IMR-90 (cell line): Measurements from ENCODE around the gene STAT3. TPM values are rescaled to one million over a fixed set of nuclear protein-coding genes. Genes with fewer than 3 reads are reported as not detected.

Experiments
- ATAC-seq: fragments of 200-7000 bp; cut with Tn5 transposase; 2 replicates; pipeline ENCODE4 v1.9.1; 2020; ENCODE audit warnings: low read depth, mild to moderate bottlenecking, moderate library complexity
- BruUV-seq: library from RNA; stranded (reverse); fragments of 400-500 nt; replicated peaks from 2 replicates; lab custom pipeline; 2021; lab: Mats Ljungman, UMichigan
- CTCF ChIA-PET: fragments of 300-600 bp; formaldehyde crosslinking; extraction: SDS; loops from one replicate; lab custom pipeline; 2021; ENCODE audit warnings: antibody characterized with exemption; lab: Yijun Ruan, JAX
- POLR2A ChIA-PET: fragments of 300-600 bp; sonication (Branson Sonifier 250); formaldehyde crosslinking; loops from one replicate; lab custom pipeline; 2022; ENCODE audit warnings: antibody characterized with exemption; ENCODE audit not compliant: unreplicated experiment; lab: Charles Lee
- DNase-seq: peaks from one replicate; pipeline ENCODE4 v3.0.0; 2013
- H2AFZ ChIP-seq: replicated peaks from 2 replicates; pipeline ENCODE3; 2013; ENCODE audit warnings: low read length, mild to moderate bottlenecking; ENCODE audit not compliant: poor library complexity
- H2AK5ac ChIP-seq: 2 replicates; pipeline ENCODE4 v1.6.1; 2013; ENCODE audit warnings: low read depth, low read length, inconsistent platforms
- H2AK9ac ChIP-seq: replicated peaks from 2 replicates; pipeline ENCODE3; 2013; ENCODE audit warnings: mild to moderate bottlenecking, low read depth, low read length, moderate library complexity; ENCODE audit not compliant: poor library complexity
- H2BK120ac ChIP-seq: 2 replicates; pipeline ENCODE4 v1.6.1; 2013; ENCODE audit warnings: low read depth, low read length, inconsistent platforms
- H2BK15ac ChIP-seq: 3 replicates; pipeline ENCODE4 v1.6.1; 2013; ENCODE audit warnings: low read depth, low read length, inconsistent platforms
- H2BK20ac ChIP-seq: 2 replicates; pipeline ENCODE4 v1.6.1; 2013; ENCODE audit warnings: low read depth, mild to moderate bottlenecking, inconsistent platforms, low read length, moderate library complexity
- H2BK5ac ChIP-seq: 2 replicates; pipeline ENCODE4 v1.6.1; 2013; ENCODE audit warnings: mild to moderate bottlenecking, low read depth, low read length, inconsistent platforms; ENCODE audit not compliant: poor library complexity, severe bottlenecking
- H3K14ac ChIP-seq: replicated peaks from 2 replicates; pipeline ENCODE4 v1.6.1; 2013; ENCODE audit warnings: low read depth, low read length, inconsistent platforms
- H3K18ac ChIP-seq: 2 replicates; pipeline ENCODE4 v1.6.1; 2013; ENCODE audit warnings: low read depth, low read length, control low read depth
- H3K23ac ChIP-seq: 2 replicates; pipeline ENCODE4 v1.6.1; 2013; ENCODE audit warnings: low read depth, low read length, inconsistent platforms
- H3K27ac ChIP-seq: 2 replicates; pipeline ENCODE4 v1.5.1; 2013; ENCODE audit warnings: mild to moderate bottlenecking, control low read depth, low read length; ENCODE audit not compliant: insufficient read depth
- H3K27me3 ChIP-seq: 2 replicates; pipeline ENCODE4 v1.6.1; 2013; ENCODE audit warnings: low read length; ENCODE audit not compliant: control insufficient read depth, insufficient read depth
- H3K36me3 ChIP-seq: 2 replicates; pipeline ENCODE4 v1.6.1; 2013; ENCODE audit warnings: low read length, mixed read lengths; ENCODE audit not compliant: control insufficient read depth, insufficient read depth
- H3K4ac ChIP-seq: 2 replicates; pipeline ENCODE4 v1.6.1; 2013; ENCODE audit warnings: low read depth, low read length, inconsistent platforms
- H3K4me1 ChIP-seq: 2 replicates; pipeline ENCODE4 v1.6.1; 2013; ENCODE audit warnings: low read length, mixed read lengths; ENCODE audit not compliant: control insufficient read depth, insufficient read depth
- H3K4me2 ChIP-seq: 2 replicates; pipeline ENCODE4 v1.6.1; 2013; ENCODE audit warnings: low read depth, mild to moderate bottlenecking, control low read depth, low read length, moderate library complexity
- H3K4me3 ChIP-seq: 2 replicates; pipeline ENCODE4 v1.5.1; 2013; ENCODE audit warnings: low read depth, mild to moderate bottlenecking, control low read depth, low read length, moderate library complexity; ENCODE audit not compliant: insufficient read depth
- H3K56ac ChIP-seq: 2 replicates; pipeline ENCODE4 v1.6.1; 2013; ENCODE audit warnings: low read length, inconsistent platforms; ENCODE audit not compliant: insufficient read depth; ENCODE audit errors: extremely low read depth
- H3K79me1 ChIP-seq, 2 experiments: 2 replicates each; pipeline ENCODE4 v1.6.1; 2013; ENCODE audit warnings: low read length in 2 of 2, inconsistent platforms in 1 of 2, low read depth in 1 of 2
- H3K9ac ChIP-seq: 2 replicates; pipeline ENCODE4 v1.6.1; 2013; ENCODE audit warnings: low read depth, low read length, control low read depth
- H3K9me1 ChIP-seq: 2 replicates; pipeline ENCODE4 v1.6.1; 2013; ENCODE audit warnings: low read length, inconsistent platforms; ENCODE audit not compliant: insufficient read depth
- H3K9me3 ChIP-seq: 2 replicates; pipeline ENCODE4 v1.6.1; 2013; ENCODE audit warnings: low read length; ENCODE audit not compliant: control insufficient read depth, insufficient read depth
- H4K20me1 ChIP-seq: 2 replicates; pipeline ENCODE4 v1.6.1; 2013; ENCODE audit warnings: low read length, inconsistent platforms; ENCODE audit not compliant: insufficient read depth
- H4K5ac ChIP-seq: 2 replicates; pipeline ENCODE4 v1.6.1; 2013; ENCODE audit warnings: mild to moderate bottlenecking, low read depth, low read length, control low read depth
- H4K8ac ChIP-seq, 2 experiments: 2 replicates each; pipeline ENCODE4 v1.6.1; 2013; ENCODE audit warnings: low read depth in 2 of 2, low read length in 2 of 2, control low read depth in 1 of 2, inconsistent platforms in 1 of 2
- H4K91ac ChIP-seq: 2 replicates; pipeline ENCODE4 v1.6.1; 2013; ENCODE audit warnings: low read depth, low read length, inconsistent platforms; ENCODE audit not compliant: insufficient read depth
- CEBPB ChIP-seq: IDR thresholded peaks from 2 replicates; pipeline ENCODE4 v1.6.1; 2012; ENCODE audit warnings: low read depth, low read length, improper control_type of control experiment
- CHD1 ChIP-seq: IDR thresholded peaks from 2 replicates; pipeline ENCODE4 v1.6.1; 2012; ENCODE audit warnings: low read depth, low read length, improper control_type of control experiment
- FOS ChIP-seq: fragments of 150-350 bp; IDR thresholded peaks from 2 replicates; pipeline ENCODE4 v1.6.1; 2016; ENCODE audit warnings: low read depth, low read length
- MAFK ChIP-seq: IDR thresholded peaks from 2 replicates; pipeline ENCODE4 v1.6.1; 2012; ENCODE audit warnings: low read depth, low read length, improper control_type of control experiment
- MAZ ChIP-seq: IDR thresholded peaks from 2 replicates; pipeline ENCODE4 v1.6.1; 2012; ENCODE audit warnings: low read depth, mild to moderate bottlenecking, low read length, improper control_type of control experiment, moderate library complexity, borderline replicate concordance
- MXI1 ChIP-seq: IDR thresholded peaks from 2 replicates; pipeline ENCODE4 v1.6.1; 2012; ENCODE audit warnings: low read depth, mild to moderate bottlenecking, low read length, moderate library complexity, borderline replicate concordance
- POLR2A ChIP-seq: IDR thresholded peaks from 2 replicates; pipeline ENCODE4 v1.6.1; 2012; ENCODE audit warnings: mild to moderate bottlenecking, low read depth, low read length
- RAD21 ChIP-seq: IDR thresholded peaks from 2 replicates; pipeline ENCODE4 v1.6.1; 2012; ENCODE audit warnings: low read length, improper control_type of control experiment
- RCOR1 ChIP-seq: IDR thresholded peaks from 2 replicates; pipeline ENCODE4 v1.6.1; 2012; ENCODE audit warnings: mild to moderate bottlenecking, low read length, improper control_type of control experiment; ENCODE audit not compliant: insufficient replicate concordance
- RFX5 ChIP-seq: IDR thresholded peaks from 2 replicates; pipeline ENCODE4 v1.8.0; 2012; ENCODE audit warnings: low read depth, mild to moderate bottlenecking, low read length, moderate library complexity
- SMC3 ChIP-seq: fragments of 150-350 bp; IDR thresholded peaks from 2 replicates; pipeline ENCODE4 v1.6.1; 2016; ENCODE audit warnings: low read depth, mild to moderate bottlenecking, antibody characterized with exemption, low read length, moderate library complexity
- USF2 ChIP-seq: fragments of 150-350 bp; IDR thresholded peaks from 2 replicates; pipeline ENCODE4 v1.6.1; 2017; ENCODE audit warnings: mild to moderate bottlenecking, antibody characterized with exemption, low read length, low read depth
- WGBS, 2 experiments: methylation state at CpG; one replicate each; pipeline versions ENCODE4 v1.1.5 to v1.1.7; 2013; ENCODE audit warnings: missing lambda C conversion rate in 2 of 2; ENCODE audit not compliant: insufficient read length in 1 of 2; ENCODE audit errors: extremely low coverage in 2 of 2; 5-methylcytosine and 5-hydroxymethylcytosine counted together
- dilution Hi-C: fragments of 300-500 bp; cut with HindIII; formaldehyde crosslinking; loops from one replicate; pipeline ENCODE4 v1.14.3; 2018; ENCODE audit warnings: low sequenced_read_pairs; ENCODE audit not compliant: unreplicated experiment
- in situ Hi-C: fragments of 300-500 bp; cut with MboI; formaldehyde crosslinking; loops from 3 replicates; pipeline ENCODE4 v1.14.3; 2019; ENCODE audit warnings: low sequenced_read_pairs, inconsistent platforms, mixed read lengths
- intact Hi-C: fragments of 100-400 bp; cut with micrococcal nuclease; formaldehyde crosslinking; loops from 2 replicates; pipeline ENCODE4 v1.10.0; 2022
- polyA plus RNA-seq, 3 experiments: library from polyadenylated mRNA; depleted of rRNA; stranded (reverse); fragments of >200 nt; gene quantifications; 2 replicates each; pipeline ENCODE4 v1.2.3, GENCODE V29; 2012; ENCODE audit warnings: low replicate concordance in 1 of 3
- total RNA-seq: library from RNA; depleted of rRNA; stranded (reverse); fragments of >200 nt; gene quantifications from 2 replicates; pipeline ENCODE4 v1.2.3, GENCODE V29; 2012
- TF ChIP-seq, protein P1 (sequence below): conservative IDR thresholded peaks from 2 replicates; pipeline ENCODE4 v1.5.1; 2012; ENCODE audit warnings: mild to moderate bottlenecking, low read depth, low read length, improper control_type of control experiment

STAT3 gene
- total and polyA plus RNA-seq, 2 of the 4 experiments (the other 2 are of a cell fraction), result 47.2 to 66.3 TPM

DNA sequence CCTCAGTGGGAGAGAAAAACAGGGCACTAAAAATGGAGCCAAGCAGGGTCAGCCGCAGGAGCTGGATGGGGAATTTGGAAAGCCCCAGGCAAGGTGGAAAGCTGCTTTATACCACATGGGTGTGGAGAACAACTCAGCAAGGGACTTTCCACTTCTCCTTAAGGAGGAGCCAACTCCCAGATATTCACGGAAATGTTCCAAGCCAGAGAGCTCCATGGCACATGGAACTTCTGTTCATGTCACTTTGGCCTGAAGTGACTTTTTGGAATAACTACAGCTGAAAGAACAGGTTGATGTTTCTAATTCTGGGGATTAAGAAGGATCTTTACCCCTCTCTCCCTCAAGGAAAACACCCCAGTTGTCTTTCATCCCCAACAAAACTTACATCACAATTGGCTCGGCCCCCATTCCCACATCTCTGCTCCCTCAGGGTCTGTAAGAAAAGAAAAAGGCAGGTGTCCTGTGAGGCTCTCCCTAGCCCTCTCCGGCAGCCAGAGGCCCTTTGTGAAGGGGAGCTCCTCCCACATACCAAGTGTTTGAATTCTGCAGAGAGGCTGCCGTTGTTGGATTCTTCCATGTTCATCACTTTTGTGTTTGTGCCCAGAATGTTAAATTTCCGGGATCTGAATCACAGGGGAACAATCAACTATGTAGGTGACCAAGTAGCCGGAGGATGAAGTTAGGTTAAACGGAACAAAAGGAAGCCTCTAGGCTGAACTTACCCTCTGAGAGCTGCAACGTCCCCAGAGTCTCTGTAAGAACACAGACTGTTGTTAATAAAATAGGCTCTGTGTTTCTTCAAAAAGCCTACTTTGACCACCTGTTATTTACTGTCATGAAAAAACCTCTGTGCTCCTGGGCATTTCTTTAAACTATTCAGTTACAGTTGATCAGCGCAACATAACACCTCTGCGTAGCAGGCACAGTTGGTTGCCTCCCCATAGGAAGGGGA, 58.9 kb downstream of the STAT3 start:
- Histone ChIP-seq H2BK5ac (peak overlapping the region; percentile 78), H3K9ac (no peak overlapping the region; the same call in 1 of the 2 replicates), H3K9me1 (peaks cover 6% of the 10 kb centered on the region; the same call in 1 of the 2 replicates), H4K20me1 (peaks cover 8% of the 10 kb centered on the region; the same call in 1 of the 2 replicates), H3K4me1 (peaks cover 8% of the 10 kb centered on the region), H2BK120ac (peak overlapping the region; percentile 75), H3K27me3 (no peaks in the 10 kb centered on the region), H3K4me2 (peak overlapping the region; percentile 6; the same call in 1 of the 2 replicates), H2BK20ac (peak overlapping the region; percentile 27; the same call in 1 of the 2 replicates), H4K91ac (peak overlapping the region; percentile 39), H2BK15ac (peak overlapping the region; percentile 62; the same call in 2 of the 3 replicates), H3K18ac (peak overlapping the region; percentile 20; the same call in 1 of the 2 replicates), H2AK5ac (peak overlapping the region; percentile 87), H2AFZ (no peak overlapping the region), H2AK9ac (peak overlapping the region; percentile 88), H3K36me3 (peaks cover 49% of the 10 kb centered on the region), H3K4me3 (no peak overlapping the region), H3K4ac (peak overlapping the region; percentile 62), H3K9me3 (no peaks in the 10 kb centered on the region), H3K14ac (peak overlapping the region; percentile 46; the same call in 1 of the 2 replicates), H3K27ac (peak overlapping the region; percentile 39; the same call in 1 of the 2 replicates), H4K8ac (peak overlapping the region; percentile 45 to 53; a peak in 3 of 4 replicates), H3K56ac (peak overlapping the region; percentile 48), H3K23ac (peak overlapping the region; percentile 54; the same call in 1 of the 2 replicates), H3K79me1 (peaks cover 5 to 22% of the 10 kb centered on the region in 2 experiments; a peak in 3 of 4 replicates), H4K5ac (no peak overlapping the region; the same call in 1 of the 2 replicates)
- DNase-seq, result peak; percentile 83
- WGBS, 2 experiments, result 8% methylated on average over 2 of the region's 11 CpGs; no CpG with 5 or more reads in 1 of the 2 experiments
- peak; percentile 81 for ATAC-seq
- ChIA-PET POLR2A (no interaction called here), CTCF (no interaction called here)
- intact Hi-C loops, result no loop called here
- in situ Hi-C loops, result no loop called here
- BruUV-seq, result no TSS peak
- dilution Hi-C loops, result no loop called here
- no peak for TF ChIP-seq MAFK
- no peak for TF ChIP-seq CEBPB
- TF ChIP-seq FOS, result no peak
- TF ChIP-seq SMC3, result no peak
- TF ChIP-seq MAZ, result no peak
- TF ChIP-seq RCOR1, result no peak
- TF ChIP-seq, protein P1, sequence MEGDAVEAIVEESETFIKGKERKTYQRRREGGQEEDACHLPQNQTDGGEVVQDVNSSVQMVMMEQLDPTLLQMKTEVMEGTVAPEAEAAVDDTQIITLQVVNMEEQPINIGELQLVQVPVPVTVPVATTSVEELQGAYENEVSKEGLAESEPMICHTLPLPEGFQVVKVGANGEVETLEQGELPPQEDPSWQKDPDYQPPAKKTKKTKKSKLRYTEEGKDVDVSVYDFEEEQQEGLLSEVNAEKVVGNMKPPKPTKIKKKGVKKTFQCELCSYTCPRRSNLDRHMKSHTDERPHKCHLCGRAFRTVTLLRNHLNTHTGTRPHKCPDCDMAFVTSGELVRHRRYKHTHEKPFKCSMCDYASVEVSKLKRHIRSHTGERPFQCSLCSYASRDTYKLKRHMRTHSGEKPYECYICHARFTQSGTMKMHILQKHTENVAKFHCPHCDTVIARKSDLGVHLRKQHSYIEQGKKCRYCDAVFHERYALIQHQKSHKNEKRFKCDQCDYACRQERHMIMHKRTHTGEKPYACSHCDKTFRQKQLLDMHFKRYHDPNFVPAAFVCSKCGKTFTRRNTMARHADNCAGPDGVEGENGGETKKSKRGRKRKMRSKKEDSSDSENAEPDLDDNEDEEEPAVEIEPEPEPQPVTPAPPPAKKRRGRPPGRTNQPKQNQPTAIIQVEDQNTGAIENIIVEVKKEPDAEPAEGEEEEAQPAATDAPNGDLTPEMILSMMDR, result no peak
- no peak for TF ChIP-seq CHD1
- no peak for TF ChIP-seq MXI1
- TF ChIP-seq RFX5, result no peak
- TF ChIP-seq RAD21, result no peak
- no peak for TF ChIP-seq USF2
- no peak for TF ChIP-seq POLR2A
